ENCODE measurements around the gene TRPM1.

TRPM1 gene

GRCh38 chr15:31091481-31091880 lies 10.0 kb downstream of the TRPM1 start:
- CTCF ChIA-PET, result interaction anchor here (0.6 kb wide), 1 partner anchor 146 kb away, joined by 3 read pairs; no protein-coding TSS in a partner anchor
- POLR2A ChIA-PET, result no interaction called here
- Histone ChIP-seq H3K36me3 (ENCODE audit: control insufficient read depth in 2 of 2, insufficient read depth in 1 of 2, low read length in 2 of 2) (no peaks in the 10 kb centered on the region), H3K4me1 (ENCODE audit: control insufficient read depth, insufficient read depth, low read length) (no peaks in the 10 kb centered on the region), H3K27ac (ENCODE audit: extremely low read depth, low read depth, low read length) (no peak overlapping the region), H3K4me3 (ENCODE audit: low read depth, low read length) (no peak overlapping the region), H3K9me3 (ENCODE audit: control insufficient read depth, insufficient read depth, low read depth, low read length) (no peaks in the 10 kb centered on the region)
- no peak for TF ChIP-seq ZNF501 (tag by site-specific recombination; IDR thresholded peaks at IDR 0.05)
- no peak for TF ChIP-seq ZFP69B (tag by site-specific recombination; IDR thresholded peaks at IDR 0.05)
- no peak for TF ChIP-seq PRDM10 (tag by site-specific recombination; IDR thresholded peaks at IDR 0.05)
- no peak for TF ChIP-seq RBAK (tag by site-specific recombination; IDR thresholded peaks at IDR 0.05)
- TF ChIP-seq HIC1 (tag by site-specific recombination; IDR thresholded peaks at IDR 0.05), result no peak
- TF ChIP-seq ZNF558 (tag by site-specific recombination; IDR thresholded peaks at IDR 0.05), result no peak
- TF ChIP-seq GLI4 (tag by site-specific recombination; IDR thresholded peaks at IDR 0.05), result no peak
- TF ChIP-seq, protein P1, sequence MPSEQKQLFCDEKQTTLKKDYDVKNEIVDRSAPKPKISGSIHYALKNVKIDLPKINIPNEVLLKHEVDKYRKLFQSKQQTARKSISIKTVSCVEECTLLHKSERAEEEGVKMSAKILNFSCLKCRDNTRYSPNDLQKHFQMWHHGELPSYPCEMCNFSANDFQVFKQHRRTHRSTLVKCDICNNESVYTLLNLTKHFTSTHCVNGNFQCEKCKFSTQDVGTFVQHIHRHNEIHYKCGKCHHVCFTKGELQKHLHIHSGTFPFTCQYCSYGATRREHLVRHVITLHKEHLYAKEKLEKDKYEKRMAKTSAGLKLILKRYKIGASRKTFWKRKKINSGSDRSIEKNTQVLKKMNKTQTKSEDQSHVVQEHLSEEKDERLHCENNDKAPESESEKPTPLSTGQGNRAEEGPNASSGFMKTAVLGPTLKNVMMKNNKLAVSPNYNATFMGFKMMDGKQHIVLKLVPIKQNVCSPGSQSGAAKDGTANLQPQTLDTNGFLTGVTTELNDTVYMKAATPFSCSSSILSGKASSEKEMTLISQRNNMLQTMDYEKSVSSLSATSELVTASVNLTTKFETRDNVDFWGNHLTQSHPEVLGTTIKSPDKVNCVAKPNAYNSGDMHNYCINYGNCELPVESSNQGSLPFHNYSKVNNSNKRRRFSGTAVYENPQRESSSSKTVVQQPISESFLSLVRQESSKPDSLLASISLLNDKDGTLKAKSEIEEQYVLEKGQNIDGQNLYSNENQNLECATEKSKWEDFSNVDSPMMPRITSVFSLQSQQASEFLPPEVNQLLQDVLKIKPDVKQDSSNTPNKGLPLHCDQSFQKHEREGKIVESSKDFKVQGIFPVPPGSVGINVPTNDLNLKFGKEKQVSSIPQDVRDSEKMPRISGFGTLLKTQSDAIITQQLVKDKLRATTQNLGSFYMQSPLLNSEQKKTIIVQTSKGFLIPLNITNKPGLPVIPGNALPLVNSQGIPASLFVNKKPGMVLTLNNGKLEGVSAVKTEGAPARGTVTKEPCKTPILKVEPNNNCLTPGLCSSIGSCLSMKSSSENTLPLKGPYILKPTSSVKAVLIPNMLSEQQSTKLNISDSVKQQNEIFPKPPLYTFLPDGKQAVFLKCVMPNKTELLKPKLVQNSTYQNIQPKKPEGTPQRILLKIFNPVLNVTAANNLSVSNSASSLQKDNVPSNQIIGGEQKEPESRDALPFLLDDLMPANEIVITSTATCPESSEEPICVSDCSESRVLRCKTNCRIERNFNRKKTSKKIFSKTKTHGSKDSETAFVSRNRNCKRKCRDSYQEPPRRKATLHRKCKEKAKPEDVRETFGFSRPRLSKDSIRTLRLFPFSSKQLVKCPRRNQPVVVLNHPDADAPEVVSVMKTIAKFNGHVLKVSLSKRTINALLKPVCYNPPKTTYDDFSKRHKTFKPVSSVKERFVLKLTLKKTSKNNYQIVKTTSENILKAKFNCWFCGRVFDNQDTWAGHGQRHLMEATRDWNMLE (tag by site-specific recombination; conservative IDR thresholded peaks at IDR 0.05; ENCODE audit: low read depth), result no peak
- TF ChIP-seq ZNF555 (tag by site-specific recombination; conservative IDR thresholded peaks at IDR 0.05), result no peak
- no peak for TF ChIP-seq ZNF768 (tag by site-specific recombination; IDR thresholded peaks at IDR 0.05)
- no peak for TF ChIP-seq ZNF707 (tag by site-specific recombination; IDR thresholded peaks at IDR 0.05)
- TF ChIP-seq ZNF654 (tag by site-specific recombination; IDR thresholded peaks at IDR 0.05; ENCODE audit: low read depth), result no peak
- no peak for TF ChIP-seq HOXA7 (CRISPR knock-in tag; IDR thresholded peaks at IDR 0.05; ENCODE audit: borderline replicate concordance)

DNA sequence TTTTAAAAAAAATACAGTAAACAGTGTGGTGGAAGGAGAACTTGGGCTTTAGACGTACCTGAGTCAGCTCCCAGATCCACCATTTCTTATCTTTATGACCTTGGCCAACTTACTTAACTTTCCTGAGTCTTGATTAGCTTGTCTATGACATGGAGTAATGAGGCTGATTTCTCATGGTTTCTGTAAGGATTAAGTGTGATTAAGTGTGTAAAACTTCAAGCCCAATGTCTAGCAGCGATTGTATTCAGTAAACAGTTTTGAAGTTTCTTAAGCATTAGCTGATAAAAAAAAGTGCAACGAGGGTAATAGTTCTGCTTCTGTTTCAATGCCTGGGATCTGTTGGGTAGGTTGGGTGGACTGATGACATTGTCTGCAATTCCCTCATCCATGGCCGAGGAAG lies 10.8 kb downstream of the TRPM1 start:
- no peaks in the 10 kb centered on the region for H3K9me3 ChIP-seq (ENCODE audit: control insufficient read depth, insufficient read depth, low read depth, low read length)
- TF ChIP-seq ZNF777 (tag by site-specific recombination; IDR thresholded peaks at IDR 0.05; ENCODE audit: borderline replicate concordance) (no peak), ZNF280D (tag by site-specific recombination; IDR thresholded peaks at IDR 0.05) (no peak), ZNF571 (tag by site-specific recombination; IDR thresholded peaks at IDR 0.05) (no peak), ZNF112 (tag by site-specific recombination; IDR thresholded peaks at IDR 0.05) (no peak), ZNF169 (tag by site-specific recombination; IDR thresholded peaks at IDR 0.05) (no peak), HOXA7 (CRISPR knock-in tag; IDR thresholded peaks at IDR 0.05; ENCODE audit: borderline replicate concordance) (no peak), TCF7L2 (IDR thresholded peaks at IDR 0.05; ENCODE audit: borderline replicate concordance, low read depth, low read length) (no peak), ZNF704 (tag by site-specific recombination; IDR thresholded peaks at IDR 0.05) (no peak)
- ChIA-PET CTCF (interaction anchor here (0.6 kb wide), 1 partner anchor 145 kb away, joined by 3 read pairs; no protein-coding TSS in a partner anchor), POLR2A (no interaction called here)
- no peaks in the 10 kb centered on the region for H3K4me1 ChIP-seq (ENCODE audit: control insufficient read depth, insufficient read depth, low read length)
- H3K27ac ChIP-seq (ENCODE audit: extremely low read depth, low read depth, low read length), result no peak overlapping the region
- H3K4me3 ChIP-seq (ENCODE audit: low read depth, low read length), result no peak overlapping the region
- no peaks in the 10 kb centered on the region for H3K36me3 ChIP-seq (ENCODE audit: control insufficient read depth in 2 of 2, insufficient read depth in 1 of 2, low read length in 2 of 2)
